Small intestine (tissue), 7 donors: Measurements from ENCODE around the gene HMCN1. TPM values are rescaled to one million over a fixed set of nuclear protein-coding genes. Genes with fewer than 3 reads are reported as not detected.

Experiments used
- DNase-seq, 2 donors: peaks; one replicate each; pipeline versions ENCODE4 v3.0.0 to v3.0.0-alpha.2; 2013
- FAIRE-seq: peaks from 2 replicates; lab custom pipeline; 2012; peaks lifted over from hg19 to GRCh38; lab: Jason Lieb, UNC
- H3K27ac ChIP-seq, 3 donors: one replicate each; pipeline ENCODE4 v1.5.1; 2013; ENCODE audit warnings: low read length in 2 of 3, mild to moderate bottlenecking in 2 of 3, control low read depth in 1 of 3, inconsistent platforms in 1 of 3, low read depth in 1 of 3, moderate library complexity in 1 of 3
- H3K27me3 ChIP-seq, 3 donors: one replicate each; pipeline ENCODE4 v1.6.1; 2013; ENCODE audit warnings: low read length in 3 of 3, inconsistent platforms in 1 of 3; ENCODE audit not compliant: control insufficient read depth in 3 of 3, insufficient read depth in 3 of 3
- H3K36me3 ChIP-seq, 3 donors: one replicate each; pipeline ENCODE4 v1.6.1; 2013; ENCODE audit warnings: low read length in 3 of 3, inconsistent platforms in 1 of 3, low read depth in 1 of 3, mild to moderate bottlenecking in 1 of 3, moderate library complexity in 1 of 3; ENCODE audit not compliant: control insufficient read depth in 3 of 3, insufficient read depth in 2 of 3
- H3K4me1 ChIP-seq, 3 donors: one replicate each; pipeline ENCODE4 v1.6.1; 2013; ENCODE audit warnings: low read length in 2 of 3, inconsistent platforms in 1 of 3, low read depth in 1 of 3, mild to moderate bottlenecking in 1 of 3, moderate library complexity in 1 of 3; ENCODE audit not compliant: control insufficient read depth in 3 of 3, insufficient read depth in 2 of 3
- H3K4me3 ChIP-seq, 3 donors: one replicate each; pipeline ENCODE4 v1.5.1; 2013; ENCODE audit warnings: low read length in 3 of 3, control low read depth in 1 of 3, inconsistent platforms in 1 of 3, low read depth in 1 of 3, mild to moderate bottlenecking in 1 of 3, moderate library complexity in 1 of 3
- H3K9me3 ChIP-seq, 2 donors: one replicate each; pipeline ENCODE4 v1.6.1; 2013; ENCODE audit warnings: low read depth in 1 of 2, low read length in 1 of 2; ENCODE audit not compliant: control insufficient read depth in 2 of 2, insufficient read depth in 1 of 2
- WGBS, 3 donors: extraction: QIAGEN DNeasy Blood & Tissue Kit; methylation state at CpG; one replicate each; pipeline ENCODE4 v1.1.7; 2013; 5-methylcytosine and 5-hydroxymethylcytosine counted together
- polyA plus RNA-seq, 4 donors: library from polyadenylated mRNA; stranded (reverse) in 3 of 4; unstranded in 1 of 4; fragments of 200-250 nt in 3 of 4; fragments of 120-200 nt in 1 of 4; gene quantifications; one replicate each; pipeline versions ENCODE4 v1.2.1 to v1.2.3, GENCODE V29; 2013
- donor health status: healthy with polysubstance abuse.
- donor health status: control.
- donor health status: control.
- donor health status: Bipolar disorder and iron deficiency.
- donor health status: healthy.

Gene HMCN1
- polyA plus RNA-seq, 4 donors: under 0.01 to 1.9 (median 0.62) TPM

DNA sequence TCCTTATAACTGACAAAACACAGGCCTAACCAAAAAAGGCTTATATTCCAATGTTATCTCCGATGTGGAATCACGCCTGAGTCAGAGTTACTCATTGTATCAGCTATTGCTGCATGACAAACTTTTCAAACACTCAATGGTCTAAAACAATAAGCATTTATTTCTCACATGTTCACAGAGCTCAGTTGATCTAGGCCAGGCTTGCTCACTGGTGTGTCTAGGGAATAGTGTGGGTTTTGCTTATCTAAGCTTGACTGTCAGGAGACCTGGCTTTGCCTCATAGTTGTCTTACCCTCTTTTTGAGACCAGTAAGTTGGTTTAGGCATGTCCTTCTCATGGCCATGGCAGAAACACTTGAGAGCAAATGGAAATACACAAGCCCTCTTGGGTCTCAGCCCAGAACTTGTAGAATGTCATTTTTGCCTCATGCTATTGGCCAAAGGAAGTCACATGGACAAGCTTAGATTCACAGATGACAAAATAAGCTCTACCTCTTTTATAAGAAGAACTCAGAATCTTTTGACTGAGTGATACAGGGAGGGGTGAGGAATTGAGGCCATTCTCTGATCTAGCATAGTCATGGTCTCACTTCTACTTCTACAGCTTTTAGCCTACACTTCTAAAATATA lies 130.8 kb downstream of the HMCN1 start:
- H3K36me3 ChIP-seq: no peaks in the 10 kb centered on the region
- no peaks in the 10 kb centered on the region for H3K9me3 ChIP-seq
- H3K27ac ChIP-seq: no peak overlapping the region
- FAIRE-seq (no peak), DNase-seq (no peak)
- no peak overlapping the region for H3K4me3 ChIP-seq
- WGBS, 3 donors: 16 to 76% (median 53%) methylated on average over 2 of the region's 2 CpGs
- H3K4me1 ChIP-seq: no peaks in the 10 kb centered on the region
- H3K27me3 ChIP-seq: no peaks in the 10 kb centered on the region

- H3K9me3 ChIP-seq: no peaks in the 10 kb centered on the region
- FAIRE-seq: no peak
Measured at GRCh38 chr1:185869590-185869989, 135.4 kb downstream of the HMCN1 start.

DNA sequence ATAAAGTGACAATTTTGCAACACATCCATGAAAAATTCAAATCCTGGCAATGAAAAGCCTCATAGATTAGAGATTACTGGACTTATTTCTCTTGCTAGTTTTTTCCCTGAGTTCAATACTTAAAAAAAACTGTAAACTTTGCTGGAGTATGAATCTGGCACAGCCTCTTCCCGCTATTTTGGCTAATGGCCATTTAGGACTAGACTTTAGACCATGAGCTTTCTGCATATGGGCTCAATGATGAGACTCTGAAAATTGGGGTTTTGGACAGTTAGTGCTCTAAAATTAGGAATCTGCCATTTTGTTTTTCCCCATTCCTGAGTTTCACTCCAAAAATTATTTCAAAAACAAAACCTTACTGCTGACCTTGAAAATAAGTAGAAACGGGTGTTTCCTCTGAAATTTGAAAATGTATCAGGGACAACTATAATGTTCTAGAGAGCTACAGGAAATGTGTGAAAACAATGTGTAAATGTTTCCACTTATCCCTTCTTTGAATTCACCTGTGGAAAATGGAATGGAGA lies 137.5 kb downstream of the HMCN1 start:
- WGBS, 3 donors: 57 to 69% (median 60%) methylated on average over 2 of the region's 2 CpGs
- no peak for FAIRE-seq

More at GRCh38 chr1:185869590-185869989, 135.4 kb downstream of the HMCN1 start:
- no peak for DNase-seq
- H3K4me1 ChIP-seq: no peaks in the 10 kb centered on the region
- H3K27me3 ChIP-seq: no peaks in the 10 kb centered on the region
- no peak overlapping the region for H3K4me3 ChIP-seq
- 68 to 92% (median 90%) methylated on average over 2 of the region's 2 CpGs for WGBS, 3 donors
- no peaks in the 10 kb centered on the region for H3K36me3 ChIP-seq
- H3K27ac ChIP-seq: no peak overlapping the region

GRCh38 chr1:185874246-185874645 lies 140.1 kb downstream of the HMCN1 start:
- DNase-seq (peak in 1 of 2 donors; percentile 34), FAIRE-seq (no peak)
- H3K27me3 ChIP-seq: no peaks in the 10 kb centered on the region
- no peaks in the 10 kb centered on the region for H3K9me3 ChIP-seq
- no peaks in the 10 kb centered on the region for H3K36me3 ChIP-seq
- H3K4me3 ChIP-seq: no peak overlapping the region
- WGBS, 3 donors: 35 to 71% (median 57%) methylated on average over 2 of the region's 2 CpGs
- no peak overlapping the region for H3K27ac ChIP-seq
- no peaks in the 10 kb centered on the region for H3K4me1 ChIP-seq

More for the DNA sequence above, 137.5 kb downstream of the HMCN1 start:
- Histone ChIP-seq H3K9me3 (no peaks in the 10 kb centered on the region), H3K36me3 (no peaks in the 10 kb centered on the region), H3K4me3 (no peak overlapping the region), H3K4me1 (no peaks in the 10 kb centered on the region), H3K27ac (no peak overlapping the region), H3K27me3 (no peaks in the 10 kb centered on the region)
- DNase-seq: no peak

- Histone ChIP-seq H3K4me3 (no peak overlapping the region), H3K36me3 (no peaks in the 10 kb centered on the region), H3K27ac (no peak overlapping the region), H3K27me3 (no peaks in the 10 kb centered on the region), H3K4me1 (no peaks in the 10 kb centered on the region), H3K9me3 (peaks cover 0 to 8% of the 10 kb centered on the region in 2 donors)
- DNase-seq: peak in 1 of 2 donors; percentile 42
- FAIRE-seq: no peak
Measured at GRCh38 chr1:185880330-185880729, 146.1 kb downstream of the HMCN1 start.

DNA sequence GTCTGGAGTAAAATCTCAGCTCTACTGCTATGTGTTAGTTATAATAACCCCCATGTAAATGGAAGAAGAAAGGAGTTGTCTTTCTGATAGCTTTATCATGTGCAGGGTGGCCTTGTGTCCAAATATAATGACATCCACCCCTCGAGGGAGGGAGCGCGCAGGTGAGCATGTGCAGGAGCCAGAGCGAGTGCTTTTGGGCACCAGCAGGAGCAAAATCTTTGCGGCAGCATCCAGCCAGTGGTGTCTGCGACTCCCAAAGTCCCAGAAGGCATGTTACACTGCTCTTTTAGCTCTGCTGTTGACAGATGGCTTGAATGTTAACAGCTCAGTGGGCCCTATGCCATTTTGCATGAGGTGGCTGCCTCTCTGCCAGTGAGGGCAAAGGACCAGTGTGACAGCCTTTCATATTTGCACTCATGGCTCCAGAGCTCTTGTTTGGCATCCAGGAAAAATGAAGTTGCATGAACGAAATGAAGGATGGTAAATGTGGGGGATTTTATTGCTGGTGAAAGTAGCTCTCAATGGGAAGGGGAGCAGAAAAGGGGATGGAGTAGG lies 146.7 kb downstream of the HMCN1 start:
- H3K9me3 ChIP-seq: peaks cover 0 to 8% of the 10 kb centered on the region in 2 donors
- no peak for FAIRE-seq
- H3K27me3 ChIP-seq: no peaks in the 10 kb centered on the region
- no peaks in the 10 kb centered on the region for H3K36me3 ChIP-seq
- WGBS, 3 donors: 81 to 89% (median 88%) methylated on average over 7 of the region's 7 CpGs
- no peak overlapping the region for H3K27ac ChIP-seq
- no peak for DNase-seq
- no peaks in the 10 kb centered on the region for H3K4me1 ChIP-seq
- no peak overlapping the region for H3K4me3 ChIP-seq

- FAIRE-seq (no peak), DNase-seq (no peak)
- no peaks in the 10 kb centered on the region for H3K36me3 ChIP-seq
- peaks cover 0 to 3% of the 10 kb centered on the region in 2 donors for H3K9me3 ChIP-seq
- no peak overlapping the region for H3K4me3 ChIP-seq
- no peaks in the 10 kb centered on the region for H3K4me1 ChIP-seq
- no peak overlapping the region for H3K27ac ChIP-seq
- 67 to 76% (median 69%) methylated on average over 1 of the region's 1 CpG for WGBS, 3 donors
- no peaks in the 10 kb centered on the region for H3K27me3 ChIP-seq
Measured at GRCh38 chr1:185886046-185886445, 151.9 kb downstream of the HMCN1 start.

GRCh38 chr1:185886671-185887070 lies 152.5 kb downstream of the HMCN1 start:
- no peaks in the 10 kb centered on the region for H3K4me1 ChIP-seq
- no peak for FAIRE-seq
- H3K9me3 ChIP-seq: no peaks in the 10 kb centered on the region
- 61 to 76% (median 65%) methylated on average over 4 of the region's 4 CpGs for WGBS, 3 donors
- no peaks in the 10 kb centered on the region for H3K36me3 ChIP-seq
- no peak overlapping the region for H3K4me3 ChIP-seq
- no peak overlapping the region for H3K27ac ChIP-seq
- no peaks in the 10 kb centered on the region for H3K27me3 ChIP-seq
- DNase-seq: no peak
